Activated gamma-delta T cell (primary cell): ENCODE data around the gene DCLRE1B.

Experiments used
- DNase-seq: peaks from one replicate; lab custom pipeline; 2025; lab: John Stamatoyannopoulos, UW

Gene DCLRE1B

GRCh38 chr1:113887402-113888175, 17.5 kb upstream of the DCLRE1B start, which contains the start of gene BCL2L15:
TSS of gene BCL2L15 (minus strand) at chr1:113887581. CDS start at chr1:113887375, 206 bp downstream.
- DNase-seq, result no peak

- no peak for DNase-seq
Observed at GRCh38 chr1:113890816-113891215, 14.3 kb upstream of the DCLRE1B start.

- no peak for DNase-seq
Observed at GRCh38 chr1:113891631-113892220, 13.4 kb upstream of the DCLRE1B start.

- no peak for DNase-seq
Observed at GRCh38 chr1:113893267-113893666, 11.9 kb upstream of the DCLRE1B start.

GRCh38 chr1:113895098-113895497, 10.0 kb upstream of the DCLRE1B start:
- no peak for DNase-seq

GRCh38 chr1:113895961-113896360, 9.2 kb upstream of the DCLRE1B start:
- no peak for DNase-seq

- no peak for DNase-seq
Observed at GRCh38 chr1:113898241-113898814, 6.8 kb upstream of the DCLRE1B start.

GRCh38 chr1:113899111-113899510, 6.0 kb upstream of the DCLRE1B start:
- DNase-seq, result no peak

GRCh38 chr1:113901191-113901590, 3.9 kb upstream of the DCLRE1B start:
- no peak for DNase-seq

GRCh38 chr1:113903501-113904292, 1.4 kb upstream of the DCLRE1B start:
- DNase-seq, result no peak

- no peak for DNase-seq
Observed at GRCh38 chr1:113904293-113904673, 843 bp upstream of the DCLRE1B start.

- DNase-seq, result no peak
Observed at GRCh38 chr1:113905435-113905861, 322 bp downstream of the DCLRE1B start.

GRCh38 chr1:113912594-113913311, 7.6 kb downstream of the DCLRE1B start:
- DNase-seq, result no peak

- DNase-seq, result no peak
Observed at GRCh38 chr1:113913312-113913668, 8.2 kb downstream of the DCLRE1B start.

GRCh38 chr1:113913887-113914664, 8.9 kb downstream of the DCLRE1B start:
- no peak for DNase-seq

- no peak for DNase-seq
Observed at GRCh38 chr1:113916974-113917373, 11.8 kb downstream of the DCLRE1B start.

- no peak for DNase-seq
Observed at GRCh38 chr1:113917400-113918082, 12.4 kb downstream of the DCLRE1B start.

GRCh38 chr1:113918243-113918642, 13.1 kb downstream of the DCLRE1B start:
- no peak for DNase-seq

GRCh38 chr1:113922957-113923356, 17.8 kb downstream of the DCLRE1B start:
- no peak for DNase-seq

- no peak for DNase-seq
Observed at GRCh38 chr1:113924473-113924872, 19.3 kb downstream of the DCLRE1B start.
